PFSK-1 (cell line): Measurements from ENCODE around the gene S100A16.

Source experiments
- FOXP2 ChIP-seq: optimal IDR thresholded peaks from 2 replicates; pipeline ENCODE3; 2011; ENCODE audit warnings: borderline replicate concordance, control low read depth, inconsistent platforms; ENCODE audit not compliant: insufficient read depth; ENCODE audit errors: extremely low read length, extremely low read depth
- POLR2AphosphoS5 ChIP-seq: IDR thresholded peaks from 2 replicates; pipeline ENCODE4 v1.6.1; 2012; ENCODE audit warnings: low read depth, mild to moderate bottlenecking, control low read depth, low read length, moderate library complexity
- TAF1 ChIP-seq: IDR thresholded peaks from 2 replicates; pipeline ENCODE4 v1.6.1; 2012; ENCODE audit warnings: low read length, control low read depth, borderline replicate concordance; ENCODE audit not compliant: insufficient read depth
- TF ChIP-seq, protein P1 (sequence below), 2 experiments: IDR thresholded peaks; 2 replicates each; pipeline versions ENCODE4 v1.6.1 to v1.8.0; 2011 to 2012; ENCODE audit warnings: low read depth in 2 of 2, low read length in 2 of 2, control low read depth in 1 of 2, inconsistent platforms in 1 of 2, mild to moderate bottlenecking in 1 of 2, moderate library complexity in 1 of 2; ENCODE audit not compliant: insufficient read depth in 1 of 2

DNA sequence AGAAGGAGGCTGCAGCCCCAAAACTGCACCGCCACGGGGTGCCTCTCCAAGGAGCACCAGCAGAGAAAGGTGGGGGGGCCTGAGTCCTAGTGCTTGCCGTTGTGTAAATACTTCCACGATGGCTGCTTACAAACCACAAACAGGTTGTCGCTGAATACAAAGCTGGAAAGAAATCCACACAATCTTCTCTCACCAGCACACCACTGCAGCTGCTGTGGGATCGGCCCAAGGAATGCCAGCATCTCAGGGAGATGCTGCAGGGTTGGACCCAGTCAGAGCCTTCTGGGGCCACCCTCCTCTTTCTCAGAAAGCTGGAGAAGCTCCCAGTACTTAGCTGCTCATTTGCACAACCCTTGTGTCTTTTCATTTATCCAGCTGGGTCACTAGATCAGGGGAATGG, 6.2 kb upstream of the S100A16 start:
- TF ChIP-seq FOXP2 (no peak), TAF1 (no peak), POLR2AphosphoS5 (no peak)
- TF ChIP-seq, protein P1, sequence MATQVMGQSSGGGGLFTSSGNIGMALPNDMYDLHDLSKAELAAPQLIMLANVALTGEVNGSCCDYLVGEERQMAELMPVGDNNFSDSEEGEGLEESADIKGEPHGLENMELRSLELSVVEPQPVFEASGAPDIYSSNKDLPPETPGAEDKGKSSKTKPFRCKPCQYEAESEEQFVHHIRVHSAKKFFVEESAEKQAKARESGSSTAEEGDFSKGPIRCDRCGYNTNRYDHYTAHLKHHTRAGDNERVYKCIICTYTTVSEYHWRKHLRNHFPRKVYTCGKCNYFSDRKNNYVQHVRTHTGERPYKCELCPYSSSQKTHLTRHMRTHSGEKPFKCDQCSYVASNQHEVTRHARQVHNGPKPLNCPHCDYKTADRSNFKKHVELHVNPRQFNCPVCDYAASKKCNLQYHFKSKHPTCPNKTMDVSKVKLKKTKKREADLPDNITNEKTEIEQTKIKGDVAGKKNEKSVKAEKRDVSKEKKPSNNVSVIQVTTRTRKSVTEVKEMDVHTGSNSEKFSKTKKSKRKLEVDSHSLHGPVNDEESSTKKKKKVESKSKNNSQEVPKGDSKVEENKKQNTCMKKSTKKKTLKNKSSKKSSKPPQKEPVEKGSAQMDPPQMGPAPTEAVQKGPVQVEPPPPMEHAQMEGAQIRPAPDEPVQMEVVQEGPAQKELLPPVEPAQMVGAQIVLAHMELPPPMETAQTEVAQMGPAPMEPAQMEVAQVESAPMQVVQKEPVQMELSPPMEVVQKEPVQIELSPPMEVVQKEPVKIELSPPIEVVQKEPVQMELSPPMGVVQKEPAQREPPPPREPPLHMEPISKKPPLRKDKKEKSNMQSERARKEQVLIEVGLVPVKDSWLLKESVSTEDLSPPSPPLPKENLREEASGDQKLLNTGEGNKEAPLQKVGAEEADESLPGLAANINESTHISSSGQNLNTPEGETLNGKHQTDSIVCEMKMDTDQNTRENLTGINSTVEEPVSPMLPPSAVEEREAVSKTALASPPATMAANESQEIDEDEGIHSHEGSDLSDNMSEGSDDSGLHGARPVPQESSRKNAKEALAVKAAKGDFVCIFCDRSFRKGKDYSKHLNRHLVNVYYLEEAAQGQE (IDR thresholded peaks at IDR 0.05; ENCODE audit: insufficient read depth in 1 of 2, low read depth in 2 of 2, low read length in 2 of 2): no peak
